ENCODE results near the gene TENM3. TPM values are rescaled to one million over a fixed set of nuclear protein-coding genes. Genes with fewer than 3 reads are reported as not detected.

The TENM3 gene
- total RNA-seq, 1 donor from 2014 or later = 40.4 TPM

DNA sequence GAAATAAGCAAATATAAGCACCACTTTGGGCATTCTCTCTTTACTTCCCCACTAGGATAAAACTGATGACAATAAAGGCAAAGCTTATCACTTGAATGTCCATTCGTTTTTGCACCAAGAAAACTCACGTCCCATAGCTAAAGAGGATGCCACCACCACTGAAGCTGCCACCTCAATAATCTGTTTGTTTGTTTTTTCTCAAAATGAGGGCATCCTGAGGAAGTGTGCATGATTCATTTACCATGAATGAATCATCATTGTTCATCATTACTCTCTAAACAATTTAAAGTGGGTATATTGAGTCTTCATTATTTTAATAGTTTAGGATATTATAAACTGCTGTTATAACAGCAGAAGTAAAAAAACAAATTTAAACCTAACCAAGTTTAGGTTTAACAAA is 505.7 kb downstream of the TENM3 start:
- H3K4me1 Mint-ChIP-seq (ENCODE audit: low read depth) = peaks cover 18% of the 10 kb centered on the region

DNA sequence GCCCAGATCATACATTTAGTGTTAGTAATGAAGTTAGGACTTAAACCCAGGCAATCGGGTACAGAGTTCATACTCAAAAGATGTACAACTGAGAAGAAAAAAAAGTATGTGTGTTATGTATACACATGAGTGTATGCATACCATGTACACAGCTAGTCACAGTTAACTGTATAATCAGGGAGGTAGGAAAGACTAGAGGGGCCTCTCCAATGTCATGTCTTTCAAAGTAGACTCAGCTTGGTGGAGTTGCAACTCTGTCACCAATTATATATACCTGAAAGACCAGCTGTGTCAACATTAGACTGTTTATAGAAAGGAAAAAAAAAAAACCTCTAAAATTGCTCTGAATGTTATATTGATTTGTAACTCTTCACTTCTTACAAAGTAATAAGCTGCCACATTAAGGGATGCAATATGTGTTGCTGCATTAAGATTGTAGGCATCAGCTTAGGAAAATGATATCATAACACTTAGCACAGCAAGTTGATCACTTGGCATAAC is 506.5 kb downstream of the TENM3 start:
- DNase-seq (ENCODE audit: low spot score, unreplicated experiment) = no peak
- H3K4me1 Mint-ChIP-seq (ENCODE audit: low read depth) = peaks cover 14% of the 10 kb centered on the region
- H3K4me3 Mint-ChIP-seq (ENCODE audit: low read depth) = no peak overlapping the region
- peaks cover 31% of the 10 kb centered on the region for H3K36me3 Mint-ChIP-seq (ENCODE audit: insufficient read depth)
- H3K27me3 Mint-ChIP-seq = no peaks in the 10 kb centered on the region
- peaks cover 9% of the 10 kb centered on the region for H3K9me3 Mint-ChIP-seq (ENCODE audit: low read depth)
- no peak overlapping the region for H3K27ac Mint-ChIP-seq
- TF ChIP-seq, protein P1, sequence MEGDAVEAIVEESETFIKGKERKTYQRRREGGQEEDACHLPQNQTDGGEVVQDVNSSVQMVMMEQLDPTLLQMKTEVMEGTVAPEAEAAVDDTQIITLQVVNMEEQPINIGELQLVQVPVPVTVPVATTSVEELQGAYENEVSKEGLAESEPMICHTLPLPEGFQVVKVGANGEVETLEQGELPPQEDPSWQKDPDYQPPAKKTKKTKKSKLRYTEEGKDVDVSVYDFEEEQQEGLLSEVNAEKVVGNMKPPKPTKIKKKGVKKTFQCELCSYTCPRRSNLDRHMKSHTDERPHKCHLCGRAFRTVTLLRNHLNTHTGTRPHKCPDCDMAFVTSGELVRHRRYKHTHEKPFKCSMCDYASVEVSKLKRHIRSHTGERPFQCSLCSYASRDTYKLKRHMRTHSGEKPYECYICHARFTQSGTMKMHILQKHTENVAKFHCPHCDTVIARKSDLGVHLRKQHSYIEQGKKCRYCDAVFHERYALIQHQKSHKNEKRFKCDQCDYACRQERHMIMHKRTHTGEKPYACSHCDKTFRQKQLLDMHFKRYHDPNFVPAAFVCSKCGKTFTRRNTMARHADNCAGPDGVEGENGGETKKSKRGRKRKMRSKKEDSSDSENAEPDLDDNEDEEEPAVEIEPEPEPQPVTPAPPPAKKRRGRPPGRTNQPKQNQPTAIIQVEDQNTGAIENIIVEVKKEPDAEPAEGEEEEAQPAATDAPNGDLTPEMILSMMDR (IDR thresholded peaks at IDR 0.05; ENCODE audit: unreplicated experiment) = no peak

More for the DNA sequence above, 505.7 kb downstream of the TENM3 start:
- H3K27me3 Mint-ChIP-seq = no peaks in the 10 kb centered on the region
- H3K36me3 Mint-ChIP-seq (ENCODE audit: insufficient read depth) = peaks cover 24% of the 10 kb centered on the region
- no peak overlapping the region for H3K27ac Mint-ChIP-seq
- peaks cover 9% of the 10 kb centered on the region for H3K9me3 Mint-ChIP-seq (ENCODE audit: low read depth)
- no peak overlapping the region for H3K4me3 Mint-ChIP-seq (ENCODE audit: low read depth)
- TF ChIP-seq, protein P1 (IDR thresholded peaks at IDR 0.05; ENCODE audit: unreplicated experiment) = no peak
- DNase-seq (ENCODE audit: low spot score, unreplicated experiment) = no peak

DNA sequence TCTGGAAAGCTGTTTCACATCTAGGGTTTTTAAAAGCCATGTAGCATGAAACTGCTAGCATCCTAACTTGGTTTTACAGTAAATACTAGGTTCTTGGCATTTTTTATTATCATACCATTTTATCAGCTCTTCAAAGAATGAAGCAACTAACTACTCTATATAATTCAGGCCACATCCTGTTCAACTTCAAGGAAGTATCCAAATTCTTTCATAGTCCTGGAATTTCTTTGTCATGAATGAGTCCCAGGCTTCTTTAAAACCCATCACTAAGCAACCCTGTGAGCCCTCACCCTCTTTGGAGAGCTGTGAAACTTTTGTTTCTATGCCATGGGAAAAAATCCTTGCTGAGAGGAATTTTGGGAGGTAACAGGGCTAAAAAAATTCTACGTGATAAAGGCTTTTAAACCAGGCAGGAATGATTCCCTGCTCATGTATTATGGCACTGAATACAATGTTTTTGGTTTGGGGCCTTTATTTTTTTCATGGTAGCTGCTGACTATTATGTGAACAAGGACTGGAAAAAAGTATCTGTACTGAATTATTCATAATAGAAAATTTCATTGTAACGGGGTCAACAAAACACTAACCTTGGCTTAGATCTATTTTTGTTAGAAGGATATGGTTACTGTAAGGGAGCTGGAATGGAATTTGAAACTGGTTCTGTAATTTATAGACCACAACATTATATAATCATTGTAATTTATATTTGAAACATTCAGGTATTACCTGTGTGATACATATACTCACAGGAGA is 509.1 kb downstream of the TENM3 start:
- peaks cover 27% of the 10 kb centered on the region for H3K36me3 Mint-ChIP-seq (ENCODE audit: insufficient read depth)
- DNase-seq (ENCODE audit: low spot score, unreplicated experiment) = no peak
- H3K27ac Mint-ChIP-seq = no peak overlapping the region
- H3K9me3 Mint-ChIP-seq (ENCODE audit: low read depth) = no peaks in the 10 kb centered on the region
- TF ChIP-seq, protein P1 (IDR thresholded peaks at IDR 0.05; ENCODE audit: unreplicated experiment) = no peak
- no peak overlapping the region for H3K4me3 Mint-ChIP-seq (ENCODE audit: low read depth)
- H3K27me3 Mint-ChIP-seq = no peaks in the 10 kb centered on the region
- peaks cover 5% of the 10 kb centered on the region for H3K4me1 Mint-ChIP-seq (ENCODE audit: low read depth)

DNA sequence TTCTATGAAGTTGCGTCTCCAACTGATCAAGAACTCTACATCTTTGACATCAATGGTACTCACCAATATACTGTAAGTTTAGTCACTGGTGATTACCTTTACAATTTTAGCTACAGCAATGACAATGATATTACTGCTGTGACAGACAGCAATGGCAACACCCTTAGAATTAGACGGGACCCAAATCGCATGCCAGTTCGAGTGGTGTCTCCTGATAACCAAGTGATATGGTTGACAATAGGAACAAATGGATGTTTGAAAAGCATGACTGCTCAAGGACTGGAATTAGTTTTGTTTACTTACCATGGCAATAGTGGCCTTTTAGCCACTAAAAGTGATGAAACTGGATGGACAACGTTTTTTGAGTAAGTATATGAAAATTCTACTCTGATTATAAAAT is 511.7 kb downstream of the TENM3 start:
- Mint-ChIP-seq H3K27me3 (no peaks in the 10 kb centered on the region), H3K4me3 (ENCODE audit: low read depth) (no peak overlapping the region), H3K36me3 (ENCODE audit: insufficient read depth) (peaks cover 23% of the 10 kb centered on the region), H3K27ac (no peak overlapping the region), H3K4me1 (ENCODE audit: low read depth) (peaks cover 4% of the 10 kb centered on the region), H3K9me3 (ENCODE audit: low read depth) (no peaks in the 10 kb centered on the region)
- DNase-seq (ENCODE audit: low spot score, unreplicated experiment) = no peak
- TF ChIP-seq, protein P1 (IDR thresholded peaks at IDR 0.05; ENCODE audit: unreplicated experiment) = no peak

DNA sequence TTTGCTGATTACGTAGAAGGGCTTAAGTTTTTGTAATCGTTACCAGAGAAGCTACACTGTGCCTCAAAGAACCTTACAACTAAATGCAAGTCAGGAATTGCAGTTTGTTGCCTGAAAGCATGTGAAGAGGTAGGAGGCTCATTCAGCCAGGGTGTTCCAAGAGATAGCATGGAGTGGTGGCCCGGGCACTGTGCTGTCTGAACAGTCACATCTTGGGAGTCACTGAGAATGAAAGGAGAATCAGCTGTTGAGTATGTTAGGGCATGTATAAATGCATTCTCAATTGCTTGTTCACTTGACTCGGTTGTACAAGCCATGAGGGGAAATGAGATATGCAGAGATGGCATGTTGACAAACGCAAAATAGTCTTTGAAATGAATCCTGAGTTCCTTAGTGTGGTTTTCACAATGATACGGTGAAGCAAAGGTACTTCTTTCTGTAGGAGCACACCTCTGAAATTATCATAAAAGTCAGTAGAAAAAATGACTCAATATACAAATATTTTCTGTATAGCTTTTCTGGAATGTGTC is 513.0 kb downstream of the TENM3 start:
- H3K4me1 Mint-ChIP-seq (ENCODE audit: low read depth) = peaks cover 2% of the 10 kb centered on the region
- TF ChIP-seq, protein P1 (IDR thresholded peaks at IDR 0.05; ENCODE audit: unreplicated experiment) = no peak
- no peak for DNase-seq (ENCODE audit: low spot score, unreplicated experiment)
- peaks cover 21% of the 10 kb centered on the region for H3K36me3 Mint-ChIP-seq (ENCODE audit: insufficient read depth)
- H3K27me3 Mint-ChIP-seq = no peaks in the 10 kb centered on the region
- H3K9me3 Mint-ChIP-seq (ENCODE audit: low read depth) = no peaks in the 10 kb centered on the region
- no peak overlapping the region for H3K27ac Mint-ChIP-seq
- no peak overlapping the region for H3K4me3 Mint-ChIP-seq (ENCODE audit: low read depth)

Data from progenitor cell of endocrine pancreas (in vitro differentiated cells).